OCI-LY7 (cell line): ENCODE results near the gene CASP9. TPM values are rescaled to one million over a fixed set of nuclear protein-coding genes. Genes with fewer than 3 reads are reported as not detected.

Experiments
- BruUV-seq: library from RNA; stranded (reverse); fragments of 400-500 nt; replicated peaks from 2 replicates; lab custom pipeline; 2021; lab: Mats Ljungman, UMichigan
- CTCF ChIA-PET: fragments of 300-600 bp; sonication (Branson Sonifier 250); formaldehyde crosslinking; loops from one replicate; lab custom pipeline; 2022; ENCODE audit warnings: antibody characterized with exemption; ENCODE audit not compliant: unreplicated experiment; lab: Charles Lee
- POLR2A ChIA-PET: fragments of 300-600 bp; sonication (Branson Sonifier 250); formaldehyde crosslinking; loops from one replicate; lab custom pipeline; 2022; ENCODE audit warnings: antibody characterized with exemption; lab: Charles Lee
- DNase-seq: peaks from one replicate; pipeline ENCODE4 v3.0.0-alpha.2; 2015; ENCODE audit warnings: low spot score
- H2AFZ ChIP-seq: fragments of 200-600 bp; sonication (generic), shearing (Covaris generic); 2 replicates; pipeline ENCODE4 v1.6.1; 2014; ENCODE audit warnings: mild to moderate bottlenecking, antibody characterized with exemption, low read length, moderate library complexity
- H3K27ac ChIP-seq: fragments of 200-600 bp; sonication (generic); 2 replicates; pipeline ENCODE4 v1.5.1; 2014; ENCODE audit warnings: mixed run types, low read depth, mild to moderate bottlenecking, moderate library complexity, low read length, inconsistent platforms; ENCODE audit not compliant: poor library complexity, severe bottlenecking
- H3K36me3 ChIP-seq: fragments of 200-600 bp; sonication (generic); 2 replicates; pipeline ENCODE4 v1.6.1; 2014; ENCODE audit warnings: mild to moderate bottlenecking, antibody characterized with exemption, low read length, moderate library complexity, mixed read lengths; ENCODE audit not compliant: insufficient read depth
- H3K4me1 ChIP-seq: fragments of 200-600 bp; sonication (generic); 2 replicates; pipeline ENCODE4 v1.5.1; 2014; ENCODE audit warnings: mild to moderate bottlenecking, low read length; ENCODE audit not compliant: insufficient read depth, poor library complexity, severe bottlenecking
- H3K4me2 ChIP-seq: fragments of 200-600 bp; sonication (generic); 2 replicates; pipeline ENCODE4 v1.6.1; 2014; ENCODE audit warnings: mild to moderate bottlenecking, low read length
- H3K4me3 ChIP-seq: fragments of 200-600 bp; sonication (generic); 2 replicates; pipeline ENCODE4 v1.5.1; 2014; ENCODE audit warnings: mild to moderate bottlenecking, low read depth, low read length; ENCODE audit not compliant: poor library complexity, severe bottlenecking
- H3K79me2 ChIP-seq: fragments of 200-600 bp; sonication (generic); 2 replicates; pipeline ENCODE4 v1.6.1; 2016; ENCODE audit warnings: low read depth, mild to moderate bottlenecking, low read length, moderate library complexity, mixed read lengths; ENCODE audit not compliant: insufficient read depth
- H3K9me2 ChIP-seq: fragments of 200-600 bp; sonication (generic); 2 replicates; pipeline ENCODE4 v1.6.1; 2016; ENCODE audit warnings: mild to moderate bottlenecking, low read length, mixed read lengths; ENCODE audit not compliant: insufficient read depth
- H3K9me3 ChIP-seq: fragments of 200-600 bp; sonication (generic); 2 replicates; pipeline ENCODE4 v1.6.1; 2014; ENCODE audit warnings: mild to moderate bottlenecking, mixed run types, low read length, mixed read lengths
- H4K20me1 ChIP-seq: fragments of 200-600 bp; sonication (generic); 2 replicates; pipeline ENCODE4 v1.6.1; 2014; ENCODE audit warnings: mild to moderate bottlenecking, antibody characterized with exemption, low read length, moderate library complexity, mixed read lengths; ENCODE audit not compliant: insufficient read depth
- EZH2phosphoT487 ChIP-seq: fragments of 200-600 bp; sonication (generic); IDR thresholded peaks from 2 replicates; pipeline ENCODE4 v1.6.1; 2018; ENCODE audit warnings: low read depth, borderline replicate concordance, mild to moderate bottlenecking, mixed run types, antibody characterized with exemption, low read length, moderate library complexity, mixed read lengths
- intact Hi-C: fragments of 100-400 bp; cut with micrococcal nuclease; formaldehyde crosslinking; loops from one replicate; pipeline ENCODE4 v1.10.0; 2022; ENCODE audit not compliant: unreplicated experiment
- total RNA-seq, 2 experiments: library from RNA; depleted of rRNA in 1 of 2; stranded (reverse); fragments of >200 nt in 1 of 2; shearing (Covaris generic) in 1 of 2; gene quantifications; 2 replicates each; pipeline ENCODE4 v1.2.3, GENCODE V29; 2014 to 2022
- TF ChIP-seq, protein P1 (sequence below): fragments of 200-600 bp; sonication (generic); conservative IDR thresholded peaks from 2 replicates; pipeline ENCODE4 v1.5.1; 2014; ENCODE audit warnings: mild to moderate bottlenecking, antibody characterized with exemption, low read length, moderate library complexity, mixed read lengths

CASP9 gene
- total RNA-seq, 2 experiments from 2014 or later, result 14.5 to 17.6 TPM

DNA sequence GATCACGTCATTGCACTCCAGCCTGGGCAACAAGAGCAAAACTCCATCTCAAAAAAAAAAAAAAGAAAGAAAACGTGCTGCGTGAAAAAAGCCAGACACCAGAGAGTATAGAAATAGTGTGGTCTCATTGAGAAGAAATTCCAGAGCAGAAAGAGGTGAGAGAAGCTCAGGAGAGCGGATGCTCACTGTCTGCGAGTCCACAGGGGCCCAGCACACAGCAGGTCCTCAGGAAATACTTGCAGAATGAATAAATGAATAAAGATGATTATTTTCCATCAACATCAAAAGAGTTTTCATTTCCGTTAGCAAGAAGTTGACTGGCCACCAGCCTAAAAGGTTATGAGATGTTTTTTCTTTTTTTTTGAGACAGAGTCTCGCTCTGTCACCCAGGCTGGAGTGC lies 14.4 kb downstream of the CASP9 start:
- no TSS peak for BruUV-seq
- Histone ChIP-seq H3K4me3 (no peak overlapping the region), H4K20me1 (no peaks in the 10 kb centered on the region), H3K4me2 (peak overlapping the region; percentile 53), H3K36me3 (peaks cover 4% of the 10 kb centered on the region; the same call in 1 of the 2 replicates), H3K27ac (peak overlapping the region; percentile 39), H3K9me3 (no peaks in the 10 kb centered on the region), H3K9me2 (no peaks in the 10 kb centered on the region), H2AFZ (no peak overlapping the region), H3K79me2 (no peaks in the 10 kb centered on the region), H3K4me1 (peaks cover 29% of the 10 kb centered on the region)
- ChIA-PET POLR2A (no interaction called here), CTCF (no interaction called here)
- TF ChIP-seq, protein P1, sequence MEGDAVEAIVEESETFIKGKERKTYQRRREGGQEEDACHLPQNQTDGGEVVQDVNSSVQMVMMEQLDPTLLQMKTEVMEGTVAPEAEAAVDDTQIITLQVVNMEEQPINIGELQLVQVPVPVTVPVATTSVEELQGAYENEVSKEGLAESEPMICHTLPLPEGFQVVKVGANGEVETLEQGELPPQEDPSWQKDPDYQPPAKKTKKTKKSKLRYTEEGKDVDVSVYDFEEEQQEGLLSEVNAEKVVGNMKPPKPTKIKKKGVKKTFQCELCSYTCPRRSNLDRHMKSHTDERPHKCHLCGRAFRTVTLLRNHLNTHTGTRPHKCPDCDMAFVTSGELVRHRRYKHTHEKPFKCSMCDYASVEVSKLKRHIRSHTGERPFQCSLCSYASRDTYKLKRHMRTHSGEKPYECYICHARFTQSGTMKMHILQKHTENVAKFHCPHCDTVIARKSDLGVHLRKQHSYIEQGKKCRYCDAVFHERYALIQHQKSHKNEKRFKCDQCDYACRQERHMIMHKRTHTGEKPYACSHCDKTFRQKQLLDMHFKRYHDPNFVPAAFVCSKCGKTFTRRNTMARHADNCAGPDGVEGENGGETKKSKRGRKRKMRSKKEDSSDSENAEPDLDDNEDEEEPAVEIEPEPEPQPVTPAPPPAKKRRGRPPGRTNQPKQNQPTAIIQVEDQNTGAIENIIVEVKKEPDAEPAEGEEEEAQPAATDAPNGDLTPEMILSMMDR, result no peak
- TF ChIP-seq EZH2phosphoT487, result no peak
- intact Hi-C loops, result no loop called here
- DNase-seq, result peak; percentile 38

DNA sequence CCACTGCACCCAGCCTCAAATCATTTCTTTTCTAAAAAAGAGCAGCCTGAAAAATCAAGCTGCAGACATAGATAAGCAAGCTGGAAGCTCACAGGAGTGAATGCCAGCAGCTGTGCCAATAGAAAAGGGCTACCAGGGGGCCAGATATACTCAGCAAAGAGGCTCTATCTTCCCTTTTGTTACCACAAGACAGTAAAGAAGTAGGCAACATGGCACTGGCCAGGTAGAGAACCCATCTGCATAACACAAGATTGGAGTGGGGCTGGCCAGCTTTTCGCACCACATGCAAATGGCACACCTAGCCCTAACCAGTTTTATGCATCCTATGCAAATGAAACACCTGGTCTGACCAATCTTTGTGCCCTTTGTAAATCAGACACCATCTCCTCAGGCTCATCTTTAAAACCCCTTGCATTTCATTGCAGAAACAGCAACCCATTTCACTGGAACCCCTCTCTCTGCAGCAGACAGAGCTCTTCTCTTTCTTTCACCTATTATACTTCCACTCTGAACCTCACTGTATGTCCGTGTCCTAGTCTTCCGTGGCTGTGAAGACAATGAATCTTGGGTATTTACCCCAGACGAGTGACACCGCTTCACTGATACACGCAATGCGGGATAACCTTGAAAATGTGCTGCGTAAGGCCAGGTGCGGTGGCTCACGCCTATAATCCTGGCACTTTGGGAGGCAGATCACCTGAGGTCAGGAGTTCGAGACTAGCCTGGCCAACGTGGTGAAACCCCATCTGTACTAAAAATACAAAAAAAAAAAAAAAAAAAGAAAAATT lies 15.1 kb downstream of the CASP9 start:
- no peak overlapping the region for H3K27ac ChIP-seq

More for the DNA sequence above, 15.1 kb downstream of the CASP9 start:
- H3K4me3 ChIP-seq, result no peak overlapping the region
- TF ChIP-seq, protein P1, result no peak
- no peak for TF ChIP-seq EZH2phosphoT487
- no peaks in the 10 kb centered on the region for H3K9me3 ChIP-seq
- no peaks in the 10 kb centered on the region for H3K9me2 ChIP-seq
- H3K4me1 ChIP-seq, result peaks cover 29% of the 10 kb centered on the region
- DNase-seq, result peak; percentile 28
- H2AFZ ChIP-seq, result no peak overlapping the region
- ChIA-PET CTCF (no interaction called here), POLR2A (interaction anchor here (0.6 kb wide), 1 partner anchor 59 kb away, joined by 3 read pairs; no protein-coding TSS in a partner anchor)
- H3K36me3 ChIP-seq, result peaks cover 4% of the 10 kb centered on the region; the same call in 1 of the 2 replicates
- peak overlapping the region; percentile 53; the same call in 1 of the 2 replicates for H3K4me2 ChIP-seq
- H3K79me2 ChIP-seq, result no peaks in the 10 kb centered on the region
- no TSS peak for BruUV-seq
- intact Hi-C loops, result no loop called here
- no peaks in the 10 kb centered on the region for H4K20me1 ChIP-seq
